Occipital lobe (tissue), 2 donors: Measurements from ENCODE around the gene ADAM19. TPM values are rescaled to one million over a fixed set of nuclear protein-coding genes. Genes with fewer than 3 reads are reported as not detected.

Source experiments
- DNase-seq: peaks from one replicate; lab custom pipeline; 2025; lab: John Stamatoyannopoulos, UW
- total RNA-seq: library from RNA; depleted of rRNA; stranded (reverse); fragments of >200 nt; gene quantifications from one replicate; pipeline ENCODE4 v1.2.3, GENCODE V29; 2014

ADAM19 gene
- total RNA-seq, 1 donor from 2014 or later = 13.4 TPM

DNA sequence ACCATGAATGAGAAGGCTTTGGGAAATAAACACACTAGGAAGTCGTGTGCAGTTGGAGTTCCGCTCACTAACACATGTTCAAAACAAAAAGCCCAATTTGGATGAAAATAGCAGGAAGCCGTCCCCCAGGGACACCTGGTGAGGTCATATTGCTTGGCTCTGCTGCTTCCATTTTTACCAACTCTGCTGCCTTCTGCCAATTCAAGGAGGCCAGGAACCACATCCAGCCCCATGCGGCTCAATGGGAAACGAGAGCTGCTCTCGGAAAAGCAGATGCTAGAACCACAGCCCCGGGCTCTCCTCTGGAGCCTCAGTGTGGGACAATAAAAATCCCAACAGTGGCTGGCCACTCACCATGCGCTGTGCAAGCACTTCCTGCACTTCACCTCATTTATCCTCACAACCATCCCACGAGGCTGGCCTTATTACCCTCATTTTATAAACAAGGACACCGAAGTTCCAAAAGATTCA, 13.4 kb downstream of the ADAM19 start:
- no peak for DNase-seq

DNA sequence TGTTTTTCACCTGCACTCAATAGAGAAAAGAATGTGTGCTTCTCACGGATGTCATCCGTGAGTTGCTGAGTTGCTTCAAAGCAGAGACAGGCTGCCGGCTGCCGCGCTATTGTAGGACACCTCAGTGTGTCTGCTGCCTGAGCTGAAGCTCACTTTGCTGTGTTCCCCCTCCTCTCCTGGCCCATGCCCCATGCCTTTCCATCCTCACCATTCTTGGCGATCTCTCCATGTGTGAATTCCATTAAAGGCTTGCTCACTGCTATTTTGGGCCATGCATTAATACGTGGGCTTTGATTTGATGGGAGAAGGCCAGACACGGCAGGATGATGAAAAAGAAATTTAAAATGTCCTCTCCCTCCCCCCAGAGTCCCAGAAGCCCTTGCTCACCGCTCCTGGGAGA, 14.5 kb downstream of the ADAM19 start:
- no peak for DNase-seq

DNA sequence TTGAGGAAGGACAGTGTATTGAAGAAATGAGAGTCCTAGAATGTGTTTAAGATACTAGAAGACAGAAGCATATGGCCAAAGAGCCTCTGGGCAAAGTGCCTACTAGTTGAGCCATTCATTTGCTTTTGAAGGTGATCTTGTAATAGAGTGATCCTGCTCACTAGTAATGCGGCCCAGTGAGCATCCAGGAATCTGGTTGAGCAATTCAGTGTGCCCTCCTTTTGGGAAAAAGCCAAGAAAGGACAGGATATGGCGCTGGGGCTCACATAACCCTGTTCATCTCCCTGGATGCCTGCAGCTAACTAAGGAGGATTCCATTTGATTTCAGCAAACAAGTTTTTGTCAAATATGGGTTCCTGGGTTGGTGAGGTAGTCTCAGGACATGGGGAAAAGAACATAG, 16.3 kb downstream of the ADAM19 start:
- DNase-seq = no peak

DNA sequence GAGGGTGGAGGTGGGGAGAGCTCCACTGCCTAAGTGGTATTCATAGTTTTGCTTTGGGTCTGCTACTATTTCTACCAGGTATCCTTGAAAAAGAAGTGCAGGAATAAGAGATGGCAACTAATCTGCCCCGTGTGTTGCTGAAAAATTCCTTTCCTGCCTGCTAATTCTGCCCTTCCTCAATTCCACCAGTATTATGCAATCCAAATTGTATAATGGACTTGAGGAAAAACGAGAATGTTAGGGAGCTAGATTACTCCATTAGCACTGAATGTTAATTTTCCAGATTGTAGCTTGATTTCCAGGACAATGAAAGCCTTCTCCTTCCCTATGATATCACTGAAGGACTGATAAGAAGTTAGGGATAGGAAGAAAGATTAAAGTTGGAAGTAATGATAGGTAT, 16.9 kb downstream of the ADAM19 start:
- DNase-seq = no peak

DNA sequence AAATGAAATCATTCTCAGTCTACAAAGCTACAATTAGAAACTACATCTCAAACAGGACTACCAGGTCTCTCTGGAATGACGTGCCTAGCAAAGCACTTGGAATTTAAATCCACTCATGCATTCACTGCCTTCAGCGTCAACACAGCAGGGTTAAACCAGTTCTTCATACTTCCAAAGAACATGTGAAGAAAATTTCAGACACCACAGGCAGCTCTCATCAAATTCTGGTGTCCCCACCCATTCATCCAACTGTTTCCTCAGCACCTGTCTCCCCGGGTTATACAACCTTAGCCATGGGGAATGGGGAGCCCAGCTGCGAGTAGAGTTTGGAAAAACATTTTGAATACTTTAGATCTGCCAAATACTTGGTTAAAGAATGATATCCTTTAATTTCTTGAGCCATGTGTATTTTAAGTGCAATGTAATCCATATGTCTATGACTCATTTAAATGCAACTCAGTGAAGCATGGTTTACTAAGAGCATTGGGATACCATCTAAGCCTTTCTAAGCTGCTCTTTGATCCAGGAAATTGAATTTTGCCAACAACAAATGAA, 17.5 kb downstream of the ADAM19 start:
- DNase-seq = no peak

DNA sequence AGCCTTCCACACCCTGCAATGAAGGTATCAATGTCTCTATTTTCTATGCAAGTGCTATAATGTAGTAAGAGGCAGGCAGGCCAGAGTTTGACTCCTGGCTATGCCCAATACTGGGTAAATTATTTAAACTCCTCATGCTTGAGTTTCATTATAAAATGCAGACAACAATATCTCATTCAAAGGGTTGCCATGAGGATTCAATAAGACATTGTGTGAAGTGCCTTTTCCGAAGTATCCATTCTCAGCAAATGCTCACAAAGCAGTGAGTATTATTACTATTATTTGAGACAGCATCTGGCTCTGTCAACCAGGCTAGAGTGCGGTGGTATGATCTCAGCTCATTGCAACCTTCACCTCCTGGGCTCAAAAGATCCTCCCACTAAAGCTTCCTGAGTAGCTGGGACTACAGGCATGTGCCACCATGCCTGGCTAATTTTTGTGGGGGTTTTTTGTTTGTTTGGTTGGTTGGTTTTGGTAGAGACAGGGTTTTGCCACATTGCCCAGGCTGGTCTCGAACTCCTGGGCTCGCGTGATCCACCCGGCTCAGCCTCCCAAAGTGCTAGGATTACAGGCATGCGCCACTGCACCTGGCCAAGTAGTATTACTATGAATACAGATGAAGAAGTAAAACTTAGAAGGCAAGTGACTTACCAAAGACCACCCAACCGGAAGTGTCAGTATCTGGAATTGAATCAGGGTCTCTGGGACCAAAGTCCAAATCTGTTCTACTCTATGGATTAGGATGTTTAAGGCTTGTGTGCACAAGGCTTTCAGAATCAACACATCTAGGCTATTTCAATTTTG, 18.8 kb downstream of the ADAM19 start:
- DNase-seq = no peak

DNA sequence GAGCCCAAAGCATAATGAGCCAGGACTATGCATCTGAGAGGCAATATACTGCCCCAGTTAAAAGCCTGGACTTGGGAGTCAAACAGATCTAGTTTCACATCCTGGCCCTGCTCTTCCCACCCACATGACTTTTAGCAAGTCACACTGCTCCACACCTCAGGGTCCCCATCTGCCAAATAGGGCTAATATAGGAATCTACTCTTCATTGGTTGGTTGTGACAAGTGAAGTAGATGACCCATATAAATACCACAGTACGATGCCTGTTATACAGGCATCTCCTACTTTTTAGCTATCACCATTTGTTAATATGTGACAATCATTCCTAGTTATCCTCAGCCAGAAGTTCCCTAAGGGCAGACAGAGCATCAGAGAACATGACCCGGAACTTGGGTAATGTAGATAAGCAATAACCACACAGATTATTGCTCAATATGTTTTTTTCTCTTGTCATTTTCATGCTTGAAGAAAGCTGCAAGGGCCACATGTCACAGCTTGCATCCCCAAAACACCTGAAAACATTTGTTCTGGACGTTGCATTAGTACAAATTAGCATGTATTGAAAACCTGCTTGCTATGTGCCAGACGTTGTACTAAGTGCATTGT, 20.4 kb downstream of the ADAM19 start:
- no peak for DNase-seq

DNA sequence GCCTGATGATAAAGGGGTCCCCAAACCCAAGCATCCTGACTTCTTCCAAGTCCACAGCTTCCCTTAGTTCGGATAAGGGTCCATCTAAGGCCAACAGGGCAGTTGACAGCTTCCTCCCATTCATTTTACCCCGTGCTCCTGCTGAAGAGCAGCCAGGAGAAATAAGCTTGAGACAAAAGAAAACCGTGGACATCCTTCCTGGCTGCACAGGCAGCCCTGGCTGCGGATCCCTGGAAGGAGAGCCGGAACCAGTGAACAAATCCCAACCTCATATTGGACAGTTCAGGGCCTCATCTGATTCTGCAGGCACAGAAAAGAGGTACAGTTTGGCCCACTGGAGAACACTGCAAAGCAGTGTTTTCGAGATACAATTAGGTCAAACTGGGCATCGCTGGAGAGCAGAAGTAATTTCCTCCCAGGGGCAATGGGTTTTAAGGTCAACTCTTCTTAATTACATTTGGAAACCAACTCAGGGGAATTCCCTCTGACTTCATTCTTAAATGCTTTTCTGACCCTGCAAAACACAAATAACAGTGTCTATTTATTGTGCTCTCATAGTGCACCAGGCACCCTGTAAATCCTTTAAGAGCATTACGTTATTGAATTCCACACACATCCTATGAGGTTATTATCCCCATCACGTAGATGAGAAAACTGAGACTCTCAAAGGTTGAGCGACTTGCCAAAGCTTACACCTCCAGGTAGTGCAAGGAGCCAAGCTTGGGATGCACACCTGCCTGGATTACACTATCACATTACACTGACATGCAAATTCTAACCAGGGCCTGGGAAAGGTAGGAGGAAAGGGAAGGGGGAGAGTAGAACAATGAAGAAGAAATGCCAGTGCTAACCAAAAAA, 21.2 kb downstream of the ADAM19 start:
- no peak for DNase-seq

DNA sequence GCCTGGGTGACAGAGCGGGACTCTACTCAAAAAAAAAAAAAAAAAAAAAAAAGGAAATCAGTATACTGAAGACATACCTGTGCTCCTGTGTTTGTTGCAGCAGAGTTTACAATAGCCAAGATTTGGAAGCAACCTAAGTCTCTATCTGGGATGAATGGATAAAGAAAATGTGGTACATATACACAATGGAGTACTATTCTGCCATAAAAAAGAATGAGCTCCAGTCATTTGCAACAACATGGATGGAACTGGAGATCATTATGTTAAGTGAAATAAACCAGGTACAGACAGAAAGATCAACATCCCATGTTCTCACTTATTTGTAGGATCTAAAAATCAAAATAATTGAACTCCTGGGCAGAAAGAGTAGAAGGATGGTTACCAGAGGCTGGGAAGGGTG, 22.9 kb downstream of the ADAM19 start:
- no peak for DNase-seq

DNA sequence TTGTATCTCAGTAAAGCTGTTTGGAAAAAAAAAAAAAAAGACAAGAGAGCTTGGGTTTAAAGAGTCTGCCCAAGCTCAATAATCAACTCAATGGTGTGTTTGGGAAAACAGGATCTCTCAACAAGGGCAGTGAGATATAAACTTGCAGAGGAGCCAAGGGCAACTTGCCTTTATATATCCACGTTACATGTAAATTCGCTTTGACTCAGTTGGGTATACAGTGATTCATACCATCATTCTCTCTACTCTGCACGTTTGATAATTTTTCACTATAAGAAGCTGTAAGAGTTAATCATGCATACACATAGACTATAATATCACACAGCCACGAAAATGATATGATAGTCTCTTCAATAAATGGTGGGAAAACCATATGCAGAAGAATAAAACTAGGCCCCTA, 24.9 kb downstream of the ADAM19 start:
- DNase-seq = no peak

DNA sequence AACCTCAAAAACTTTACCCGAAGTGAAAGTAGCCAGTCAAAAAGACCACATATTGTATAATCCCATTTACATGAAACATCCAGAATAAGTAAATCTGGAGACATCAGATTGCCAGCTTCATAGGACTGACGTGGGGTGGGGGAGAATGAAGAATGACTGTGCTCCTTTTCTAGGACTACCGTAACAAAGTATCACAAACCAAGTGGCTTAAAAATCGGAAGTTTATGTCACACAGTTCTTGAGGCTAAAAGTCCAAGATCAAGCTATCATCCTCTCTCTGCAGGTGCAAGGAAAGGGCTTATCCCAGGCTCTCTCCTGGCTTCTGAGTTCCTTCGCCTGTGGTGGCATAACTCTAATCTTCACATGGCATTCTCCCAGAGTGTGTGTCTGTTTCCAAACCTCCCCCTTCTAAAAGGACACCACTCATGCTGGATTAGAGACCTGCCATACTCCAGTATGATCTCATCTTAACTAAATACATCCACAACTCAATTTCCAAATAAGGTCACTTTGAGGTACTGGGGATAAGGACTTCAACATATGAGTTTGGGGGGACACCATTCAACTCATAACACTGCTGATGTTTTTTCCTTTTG, 25.5 kb downstream of the ADAM19 start:
- DNase-seq = no peak

DNA sequence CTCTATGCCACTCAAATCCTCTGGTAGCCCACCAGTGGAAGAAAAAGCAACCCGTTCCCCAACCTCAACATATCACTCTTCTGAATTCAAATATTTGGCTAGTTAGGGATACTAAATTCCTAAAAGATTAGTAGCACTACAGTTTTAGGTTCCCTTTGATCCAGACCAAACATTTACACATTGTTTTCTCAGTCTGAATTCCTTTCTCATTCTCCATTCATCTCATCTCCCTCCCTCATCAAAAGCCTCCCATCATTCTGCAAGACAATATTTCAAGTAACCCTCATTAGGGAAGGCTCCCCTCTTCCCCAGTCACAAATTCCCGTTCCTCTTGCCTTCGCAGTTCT, 26.3 kb downstream of the ADAM19 start:
- DNase-seq = no peak

DNA sequence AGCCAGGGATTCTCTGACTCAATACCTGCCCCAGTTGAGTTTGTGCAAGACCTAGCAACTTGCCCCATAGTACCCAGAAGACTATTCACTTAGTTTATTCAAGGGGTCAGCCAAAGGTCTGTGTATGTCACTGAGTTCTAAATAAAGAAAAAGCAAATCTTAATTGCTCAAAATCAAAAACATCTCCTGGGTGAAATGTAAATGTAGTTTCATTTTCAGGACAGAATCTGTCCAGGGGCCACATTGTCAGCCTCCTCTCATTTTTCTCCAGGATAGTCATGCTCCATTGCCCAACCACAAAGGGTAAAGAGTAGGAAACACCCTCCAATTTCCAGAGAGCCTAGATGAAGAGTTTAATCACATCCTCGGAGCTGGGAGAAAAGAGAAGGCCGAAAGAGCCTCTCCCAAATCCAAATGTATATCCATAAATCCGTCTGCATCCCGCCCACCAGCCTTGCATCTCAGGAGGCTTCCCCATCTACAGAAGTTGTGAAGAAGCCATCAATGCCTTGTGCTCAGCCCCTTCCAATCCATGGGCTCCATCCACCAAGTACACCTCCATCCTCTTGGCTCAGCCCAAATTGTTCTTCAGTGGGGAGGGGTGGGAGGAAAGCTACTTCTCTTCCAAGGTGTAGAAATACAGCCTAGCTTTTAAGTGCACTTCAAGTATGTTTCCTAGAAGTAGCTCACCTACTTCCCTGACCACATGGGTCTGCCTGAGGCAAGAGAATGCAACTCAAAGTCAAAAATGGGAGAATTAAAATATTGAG, 26.9 kb downstream of the ADAM19 start:
- no peak for DNase-seq

DNA sequence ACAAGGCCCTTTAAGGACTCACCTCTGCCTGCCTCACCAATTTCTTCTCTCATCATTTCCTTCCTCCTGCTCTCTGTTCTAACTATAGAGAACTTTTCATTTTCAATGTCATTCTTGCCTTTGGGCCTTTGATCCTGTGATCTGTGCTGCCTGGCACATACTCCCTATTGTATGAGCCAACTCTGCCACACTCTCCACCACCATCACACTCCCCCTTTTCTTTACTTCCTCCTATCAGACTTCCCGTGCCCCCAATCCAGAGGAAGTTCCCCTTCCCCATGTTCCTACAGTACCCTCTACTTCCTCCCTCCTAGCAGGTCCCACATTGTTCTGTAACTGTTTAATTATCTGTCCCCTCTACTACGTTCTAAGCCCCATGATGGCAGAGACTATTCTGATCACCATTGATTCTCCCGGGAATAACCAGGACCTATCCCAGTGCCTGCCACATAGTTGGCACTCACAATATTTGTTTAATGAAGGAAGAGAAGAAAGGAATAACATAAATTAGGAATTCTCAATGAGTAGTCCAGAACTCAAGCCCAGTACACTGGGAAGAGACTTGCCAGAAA, 27.5 kb downstream of the ADAM19 start:
- no peak for DNase-seq

DNA sequence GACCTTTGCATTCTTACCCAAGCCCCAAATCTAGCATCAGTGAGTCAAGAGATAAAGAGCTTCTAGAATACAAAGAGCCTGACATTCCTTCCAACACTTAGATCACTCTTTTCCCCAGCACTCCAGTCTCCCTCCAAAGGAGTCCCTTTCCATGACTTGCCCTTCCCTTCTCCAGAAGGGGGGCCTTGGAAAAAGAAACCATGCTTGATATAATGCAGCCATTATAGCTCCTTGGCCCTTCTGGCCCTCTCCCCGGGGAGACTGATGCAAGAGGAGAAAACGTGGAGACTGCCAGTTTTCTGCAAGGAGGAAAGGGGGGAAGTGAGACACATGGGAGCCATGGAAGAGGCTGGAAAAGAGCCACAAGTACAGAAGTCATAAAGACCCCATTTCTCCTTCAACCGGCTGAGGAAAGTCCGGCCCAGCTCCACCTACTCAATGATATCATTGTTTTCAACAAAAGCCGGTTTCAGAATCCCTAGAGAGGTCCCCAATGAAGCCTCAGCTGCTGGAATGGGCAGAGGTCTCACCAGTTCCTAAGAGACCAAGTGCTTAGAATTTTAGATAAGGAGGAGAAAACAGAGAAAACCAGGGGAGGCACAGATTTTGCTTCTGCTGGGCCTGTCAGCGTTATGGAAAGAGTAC, 29.0 kb downstream of the ADAM19 start:
- DNase-seq = no peak

DNA sequence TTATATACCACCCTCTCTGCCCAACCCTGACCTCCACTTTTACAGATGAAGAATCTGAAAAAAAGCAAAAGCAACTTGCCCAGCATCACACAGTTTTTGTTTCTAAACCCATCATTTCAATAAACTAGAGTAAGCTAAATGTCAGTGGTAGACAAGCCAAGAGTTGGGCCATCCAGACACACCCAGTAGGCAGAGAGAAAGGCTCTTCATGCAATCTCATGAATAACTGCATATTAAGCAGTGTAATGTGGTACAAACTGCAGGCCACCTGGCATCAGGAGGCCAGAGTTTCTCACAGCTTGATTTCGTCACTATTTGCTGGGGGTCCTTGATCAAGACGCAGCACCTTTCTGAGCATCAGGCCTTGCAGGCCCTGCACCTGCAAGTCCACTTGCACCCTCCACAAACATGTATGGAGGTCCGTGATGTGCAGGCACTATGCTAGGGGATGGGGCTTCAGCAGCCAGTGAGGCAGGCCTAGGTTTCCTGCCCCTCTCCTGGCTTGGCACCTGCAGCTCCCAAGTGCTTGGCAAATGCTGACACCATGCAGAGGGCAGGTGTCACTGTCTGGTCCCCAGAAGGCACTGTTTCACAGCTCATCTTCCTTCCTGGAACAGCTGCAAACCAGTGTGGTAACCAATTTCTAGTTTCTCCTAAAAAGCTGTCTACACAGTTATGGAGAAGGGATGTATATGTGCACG, 29.8 kb downstream of the ADAM19 start:
- no peak for DNase-seq

DNA sequence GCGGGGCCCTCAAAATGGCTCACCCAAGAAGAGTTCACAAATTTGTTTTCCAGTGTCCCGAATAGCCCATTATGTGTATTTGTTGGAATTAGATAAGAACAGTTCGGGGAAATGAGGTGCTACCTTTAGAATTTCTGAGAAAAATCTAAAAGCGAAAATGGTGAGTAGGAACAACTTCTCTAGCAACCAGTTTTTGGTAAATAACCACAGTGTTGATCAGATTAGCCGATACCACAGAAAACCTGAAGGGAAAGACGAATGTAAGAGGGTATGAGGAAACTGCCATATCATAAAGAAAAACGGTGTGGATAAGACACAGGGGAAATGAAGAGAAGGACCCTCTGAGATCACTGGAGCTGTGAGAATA, 31.0 kb downstream of the ADAM19 start:
- DNase-seq = no peak

DNA sequence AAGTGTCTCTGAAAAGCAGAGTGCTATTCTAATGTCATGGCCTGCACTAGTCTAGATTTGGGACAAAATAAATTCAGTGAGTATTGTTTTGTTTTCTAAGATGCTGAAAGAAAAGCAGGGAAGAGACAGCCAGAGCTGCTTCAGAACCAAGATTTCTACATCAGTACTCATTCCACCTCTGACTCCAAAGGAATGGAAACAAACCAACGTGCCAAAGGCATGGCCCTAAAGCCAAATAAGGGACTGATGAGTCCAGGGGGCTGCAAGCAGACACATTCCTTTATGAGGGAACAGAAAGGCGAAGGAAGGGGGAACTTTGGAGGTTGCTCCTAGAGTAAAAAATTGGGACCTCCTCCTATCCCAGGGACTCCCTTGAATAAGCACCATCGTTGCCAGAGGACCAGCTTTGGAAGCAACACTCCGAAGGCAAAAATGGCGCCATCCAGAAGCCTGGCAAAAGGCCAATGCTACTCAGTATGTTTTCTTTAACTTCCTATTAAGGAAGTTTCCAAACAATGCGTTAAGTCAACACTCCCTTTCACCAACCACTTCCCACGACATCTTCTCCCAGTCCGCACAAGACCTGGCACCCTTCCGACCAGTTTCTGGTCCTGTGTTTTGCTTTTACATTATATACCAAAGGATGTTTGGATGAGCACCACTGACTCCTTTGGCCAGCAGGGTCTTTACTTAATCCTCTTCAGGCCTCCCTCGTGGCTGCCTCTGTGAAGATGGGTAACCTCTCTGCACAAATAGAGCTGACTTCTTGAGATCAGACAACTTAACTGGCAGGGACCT, 31.6 kb downstream of the ADAM19 start:
- DNase-seq = no peak
